ENCODE results near the gene LDB1. TPM values are rescaled to one million over a fixed set of nuclear protein-coding genes. Genes with fewer than 3 reads are reported as not detected.

Gene LDB1
- total RNA-seq, 1 donor from 2014 or later: 160 TPM

DNA sequence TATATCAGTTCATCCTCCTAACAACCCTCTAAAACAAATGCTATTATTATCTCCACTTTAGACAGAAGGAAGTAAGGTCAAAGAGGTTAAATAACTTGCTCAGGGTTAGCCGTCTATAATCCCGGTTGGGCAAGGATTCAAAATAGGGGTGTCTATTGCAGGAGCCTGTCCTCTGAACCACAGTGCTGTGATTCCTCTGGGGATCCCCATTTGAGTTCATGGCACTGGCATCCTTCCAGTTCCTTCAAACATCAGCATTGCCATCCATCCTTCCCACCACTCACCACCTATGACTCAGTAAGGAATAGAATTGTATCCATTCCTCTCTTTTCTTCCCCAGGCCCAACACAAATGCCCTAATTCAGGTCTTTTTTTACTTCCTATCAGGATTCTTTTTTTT, 29.4 kb downstream of the LDB1 start:
- H3K4me1 Mint-ChIP-seq (ENCODE audit: unreplicated experiment): peaks cover 6% of the 10 kb centered on the region
- H3K9me3 Mint-ChIP-seq (ENCODE audit: unreplicated experiment): no peaks in the 10 kb centered on the region
- no peak for DNase-seq (ENCODE audit: low spot score)
- peaks cover 2% of the 10 kb centered on the region for H3K27me3 Mint-ChIP-seq (ENCODE audit: unreplicated experiment)
- no peak overlapping the region for H3K27ac Mint-ChIP-seq (ENCODE audit: unreplicated experiment)
- no peak for TF ChIP-seq CTCF (IDR thresholded peaks at IDR 0.05; ENCODE audit: unreplicated experiment)
- H3K4me3 Mint-ChIP-seq (ENCODE audit: unreplicated experiment): no peak overlapping the region
- peaks cover 17% of the 10 kb centered on the region for H3K36me3 Mint-ChIP-seq (ENCODE audit: low read depth, unreplicated experiment)

DNA sequence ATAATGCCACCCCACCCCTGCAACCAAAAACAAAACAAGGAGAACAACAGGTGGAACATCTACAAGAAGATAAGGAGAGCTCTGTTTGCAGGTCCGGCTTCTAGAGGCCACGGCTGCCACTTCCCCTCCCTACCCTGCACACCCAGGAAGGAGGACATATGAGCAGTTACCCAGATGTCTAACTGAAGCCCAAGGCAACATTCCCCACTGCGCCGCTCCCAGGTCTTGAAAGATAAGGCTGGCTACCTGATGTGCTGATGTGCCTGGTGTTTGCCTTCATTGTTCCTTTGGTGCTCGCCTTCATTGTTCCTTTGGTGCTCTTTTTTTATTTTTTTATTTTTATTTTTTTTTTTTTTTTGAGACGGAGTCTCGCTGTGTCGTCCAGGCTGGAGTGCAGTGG, 34.0 kb downstream of the LDB1 start:
- TF ChIP-seq CTCF (IDR thresholded peaks at IDR 0.05; ENCODE audit: unreplicated experiment): no peak
- peaks cover 16% of the 10 kb centered on the region for H3K36me3 Mint-ChIP-seq (ENCODE audit: low read depth, unreplicated experiment)

DNA sequence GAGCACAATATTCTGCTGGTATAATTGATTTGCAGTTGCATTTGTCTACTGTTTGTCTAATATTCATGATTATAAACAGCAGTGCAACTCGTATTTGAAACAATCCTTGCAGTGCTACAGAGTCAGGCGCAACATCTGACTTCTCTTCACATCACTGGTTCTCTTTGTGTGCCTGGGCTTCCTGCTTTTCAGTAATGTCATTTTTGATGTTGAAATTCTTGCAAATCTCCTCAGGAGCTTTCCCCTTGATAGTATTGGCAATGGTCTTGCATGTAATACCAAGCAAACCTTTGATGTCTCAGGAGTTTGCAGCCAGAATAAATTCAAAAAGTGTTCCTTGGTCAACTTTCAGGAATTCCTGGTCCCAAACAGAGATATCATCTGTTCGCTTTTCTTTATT, 34.8 kb downstream of the LDB1 start:
- Mint-ChIP-seq H3K27me3 (ENCODE audit: unreplicated experiment) (peaks cover 2% of the 10 kb centered on the region), H3K36me3 (ENCODE audit: low read depth, unreplicated experiment) (peaks cover 10% of the 10 kb centered on the region), H3K4me3 (ENCODE audit: unreplicated experiment) (no peak overlapping the region), H3K9me3 (ENCODE audit: unreplicated experiment) (no peaks in the 10 kb centered on the region), H3K27ac (ENCODE audit: unreplicated experiment) (no peak overlapping the region), H3K4me1 (ENCODE audit: unreplicated experiment) (peaks cover 8% of the 10 kb centered on the region)
- no peak for TF ChIP-seq CTCF (IDR thresholded peaks at IDR 0.05; ENCODE audit: unreplicated experiment)
- no peak for DNase-seq (ENCODE audit: low spot score)

More for the DNA sequence above, 34.0 kb downstream of the LDB1 start:
- no peak for DNase-seq (ENCODE audit: low spot score)
- no peak overlapping the region for H3K27ac Mint-ChIP-seq (ENCODE audit: unreplicated experiment)
- peaks cover 2% of the 10 kb centered on the region for H3K27me3 Mint-ChIP-seq (ENCODE audit: unreplicated experiment)
- no peak overlapping the region for H3K4me3 Mint-ChIP-seq (ENCODE audit: unreplicated experiment)
- peaks cover 8% of the 10 kb centered on the region for H3K4me1 Mint-ChIP-seq (ENCODE audit: unreplicated experiment)
- H3K9me3 Mint-ChIP-seq (ENCODE audit: unreplicated experiment): no peaks in the 10 kb centered on the region

- no peak overlapping the region for H3K4me3 Mint-ChIP-seq (ENCODE audit: unreplicated experiment)
- no peak overlapping the region for H3K27ac Mint-ChIP-seq (ENCODE audit: unreplicated experiment)
- peaks cover 6% of the 10 kb centered on the region for H3K4me1 Mint-ChIP-seq (ENCODE audit: unreplicated experiment)
- H3K36me3 Mint-ChIP-seq (ENCODE audit: low read depth, unreplicated experiment): peaks cover 11% of the 10 kb centered on the region
- H3K27me3 Mint-ChIP-seq (ENCODE audit: unreplicated experiment): peaks cover 2% of the 10 kb centered on the region
- H3K9me3 Mint-ChIP-seq (ENCODE audit: unreplicated experiment): no peaks in the 10 kb centered on the region
- DNase-seq (ENCODE audit: low spot score): no peak
- TF ChIP-seq CTCF (IDR thresholded peaks at IDR 0.05; ENCODE audit: unreplicated experiment): no peak
Measured at GRCh38 chr10:102083541-102083940, 36.6 kb downstream of the LDB1 start.

DNA sequence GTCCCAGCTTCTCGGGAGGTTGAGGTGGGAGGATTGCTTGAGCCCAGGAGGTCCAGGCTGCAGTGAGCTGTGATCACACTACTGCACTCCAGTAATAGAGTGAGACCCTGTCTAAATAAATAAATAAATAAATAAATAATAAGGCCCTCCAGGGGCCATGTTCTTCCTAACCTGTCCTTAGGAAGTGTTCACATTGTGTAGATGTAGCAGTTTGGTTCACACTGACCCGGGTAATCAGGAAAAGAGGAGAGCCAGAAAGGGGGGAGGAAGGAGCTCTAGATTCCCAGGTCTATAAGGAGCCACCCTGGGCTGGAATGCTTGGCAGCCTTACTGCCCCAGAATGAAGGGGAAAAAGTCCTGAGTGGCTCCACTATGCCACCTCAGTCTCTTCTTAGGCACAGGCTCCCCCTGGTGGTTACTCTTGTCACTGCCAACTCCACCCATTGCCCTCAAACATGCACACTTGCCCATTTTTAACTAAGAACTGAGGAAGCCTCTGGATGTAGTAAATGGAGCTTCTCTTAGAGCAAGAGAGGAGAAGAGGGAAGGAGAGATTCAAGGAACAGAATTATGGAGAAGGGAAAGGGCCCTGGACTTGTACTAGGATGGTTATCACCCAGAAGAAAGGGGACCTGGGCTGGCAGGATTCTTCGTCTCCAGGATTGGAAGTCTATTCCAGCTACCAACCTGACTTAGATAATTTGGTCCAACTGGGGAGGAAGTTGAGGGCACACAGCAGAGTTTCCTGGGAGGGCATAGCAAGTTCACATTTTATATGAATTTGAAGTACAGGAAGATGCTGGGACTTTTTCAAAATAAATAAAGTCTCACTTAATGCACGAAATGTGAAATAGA, 47.3 kb downstream of the LDB1 start:
- peak; percentile 80 for TF ChIP-seq CTCF (IDR thresholded peaks at IDR 0.05; ENCODE audit: unreplicated experiment)
- peak; percentile 84 for DNase-seq (ENCODE audit: low spot score)
- Mint-ChIP-seq H3K4me3 (ENCODE audit: unreplicated experiment) (no peak overlapping the region), H3K4me1 (ENCODE audit: unreplicated experiment) (no peaks in the 10 kb centered on the region), H3K27ac (ENCODE audit: unreplicated experiment) (no peak overlapping the region), H3K36me3 (ENCODE audit: low read depth, unreplicated experiment) (no peaks in the 10 kb centered on the region), H3K9me3 (ENCODE audit: unreplicated experiment) (no peaks in the 10 kb centered on the region), H3K27me3 (ENCODE audit: unreplicated experiment) (peaks cover 5% of the 10 kb centered on the region)
